OCI-LY7 (cell line): Measurements from ENCODE around the gene ZMYND8. TPM values are rescaled to one million over a fixed set of nuclear protein-coding genes. Genes with fewer than 3 reads are reported as not detected.

Source experiments
- BruUV-seq: library from RNA; stranded (reverse); fragments of 400-500 nt; replicated peaks from 2 replicates; lab custom pipeline; 2021; lab: Mats Ljungman, UMichigan
- CTCF ChIA-PET: fragments of 300-600 bp; sonication (Branson Sonifier 250); formaldehyde crosslinking; loops from one replicate; lab custom pipeline; 2022; ENCODE audit warnings: antibody characterized with exemption; ENCODE audit not compliant: unreplicated experiment; lab: Charles Lee
- POLR2A ChIA-PET: fragments of 300-600 bp; sonication (Branson Sonifier 250); formaldehyde crosslinking; loops from one replicate; lab custom pipeline; 2022; ENCODE audit warnings: antibody characterized with exemption; lab: Charles Lee
- DNase-seq: peaks from one replicate; pipeline ENCODE4 v3.0.0-alpha.2; 2015; ENCODE audit warnings: low spot score
- H2AFZ ChIP-seq: fragments of 200-600 bp; sonication (generic), shearing (Covaris generic); 2 replicates; pipeline ENCODE4 v1.6.1; 2014; ENCODE audit warnings: mild to moderate bottlenecking, antibody characterized with exemption, low read length, moderate library complexity
- H3K27ac ChIP-seq: fragments of 200-600 bp; sonication (generic); 2 replicates; pipeline ENCODE4 v1.5.1; 2014; ENCODE audit warnings: mixed run types, low read depth, mild to moderate bottlenecking, moderate library complexity, low read length, inconsistent platforms; ENCODE audit not compliant: poor library complexity, severe bottlenecking
- H3K36me3 ChIP-seq: fragments of 200-600 bp; sonication (generic); 2 replicates; pipeline ENCODE4 v1.6.1; 2014; ENCODE audit warnings: mild to moderate bottlenecking, antibody characterized with exemption, low read length, moderate library complexity, mixed read lengths; ENCODE audit not compliant: insufficient read depth
- H3K4me1 ChIP-seq: fragments of 200-600 bp; sonication (generic); 2 replicates; pipeline ENCODE4 v1.5.1; 2014; ENCODE audit warnings: mild to moderate bottlenecking, low read length; ENCODE audit not compliant: insufficient read depth, poor library complexity, severe bottlenecking
- H3K4me2 ChIP-seq: fragments of 200-600 bp; sonication (generic); 2 replicates; pipeline ENCODE4 v1.6.1; 2014; ENCODE audit warnings: mild to moderate bottlenecking, low read length
- H3K4me3 ChIP-seq: fragments of 200-600 bp; sonication (generic); 2 replicates; pipeline ENCODE4 v1.5.1; 2014; ENCODE audit warnings: mild to moderate bottlenecking, low read depth, low read length; ENCODE audit not compliant: poor library complexity, severe bottlenecking
- H3K79me2 ChIP-seq: fragments of 200-600 bp; sonication (generic); 2 replicates; pipeline ENCODE4 v1.6.1; 2016; ENCODE audit warnings: low read depth, mild to moderate bottlenecking, low read length, moderate library complexity, mixed read lengths; ENCODE audit not compliant: insufficient read depth
- H3K9me2 ChIP-seq: fragments of 200-600 bp; sonication (generic); 2 replicates; pipeline ENCODE4 v1.6.1; 2016; ENCODE audit warnings: mild to moderate bottlenecking, low read length, mixed read lengths; ENCODE audit not compliant: insufficient read depth
- H3K9me3 ChIP-seq: fragments of 200-600 bp; sonication (generic); 2 replicates; pipeline ENCODE4 v1.6.1; 2014; ENCODE audit warnings: mild to moderate bottlenecking, mixed run types, low read length, mixed read lengths
- H4K20me1 ChIP-seq: fragments of 200-600 bp; sonication (generic); 2 replicates; pipeline ENCODE4 v1.6.1; 2014; ENCODE audit warnings: mild to moderate bottlenecking, antibody characterized with exemption, low read length, moderate library complexity, mixed read lengths; ENCODE audit not compliant: insufficient read depth
- EZH2phosphoT487 ChIP-seq: fragments of 200-600 bp; sonication (generic); IDR thresholded peaks from 2 replicates; pipeline ENCODE4 v1.6.1; 2018; ENCODE audit warnings: low read depth, borderline replicate concordance, mild to moderate bottlenecking, mixed run types, antibody characterized with exemption, low read length, moderate library complexity, mixed read lengths
- intact Hi-C: fragments of 100-400 bp; cut with micrococcal nuclease; formaldehyde crosslinking; loops from one replicate; pipeline ENCODE4 v1.10.0; 2022; ENCODE audit not compliant: unreplicated experiment
- total RNA-seq, 2 experiments: library from RNA; depleted of rRNA in 1 of 2; stranded (reverse); fragments of >200 nt in 1 of 2; shearing (Covaris generic) in 1 of 2; gene quantifications; 2 replicates each; pipeline ENCODE4 v1.2.3, GENCODE V29; 2014 to 2022
- TF ChIP-seq, protein P1 (sequence below): fragments of 200-600 bp; sonication (generic); conservative IDR thresholded peaks from 2 replicates; pipeline ENCODE4 v1.5.1; 2014; ENCODE audit warnings: mild to moderate bottlenecking, antibody characterized with exemption, low read length, moderate library complexity, mixed read lengths

ZMYND8 gene
- total RNA-seq, 2 experiments from 2014 or later: 30.4 to 69.1 TPM

DNA sequence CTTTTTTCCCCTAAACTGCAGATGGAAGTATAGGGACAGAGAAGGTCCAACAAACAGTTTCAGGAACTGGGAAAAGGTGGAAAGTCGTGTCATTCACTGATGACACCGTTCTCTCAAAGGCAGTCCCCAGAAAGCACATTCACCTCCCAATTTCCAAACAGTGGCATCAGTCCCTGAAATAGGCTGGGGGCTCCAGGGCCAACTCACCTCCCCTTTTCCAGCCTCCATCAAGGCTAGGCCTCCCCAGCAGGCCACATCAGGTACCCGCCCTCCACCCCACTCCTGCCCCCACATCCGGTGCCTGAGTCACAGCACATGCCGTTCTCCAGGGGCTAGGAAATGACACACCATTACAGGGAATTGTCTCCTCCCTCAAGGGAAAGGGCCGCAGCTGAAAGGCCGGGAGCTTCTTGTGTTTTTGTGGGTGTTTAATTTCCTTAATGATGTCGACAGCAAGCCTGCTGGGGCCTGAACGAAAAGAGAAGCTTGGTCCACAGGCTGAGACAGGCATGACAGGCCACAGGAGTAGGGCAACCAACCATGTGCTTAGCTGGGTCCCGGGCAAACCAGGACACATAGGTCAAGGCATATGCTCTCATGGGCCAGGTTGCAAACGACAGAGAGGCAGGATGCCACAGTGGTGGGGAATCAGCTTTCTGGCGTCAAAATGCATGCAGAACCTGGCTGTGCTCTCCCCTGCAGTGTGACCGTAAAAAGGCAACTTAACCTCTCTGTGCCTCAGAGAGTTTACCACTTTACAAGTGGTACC, 39.2 kb downstream of the ZMYND8 start:
- intact Hi-C loops: no loop called here
- H3K9me3 ChIP-seq: no peaks in the 10 kb centered on the region
- no peak for TF ChIP-seq EZH2phosphoT487
- TF ChIP-seq, protein P1, sequence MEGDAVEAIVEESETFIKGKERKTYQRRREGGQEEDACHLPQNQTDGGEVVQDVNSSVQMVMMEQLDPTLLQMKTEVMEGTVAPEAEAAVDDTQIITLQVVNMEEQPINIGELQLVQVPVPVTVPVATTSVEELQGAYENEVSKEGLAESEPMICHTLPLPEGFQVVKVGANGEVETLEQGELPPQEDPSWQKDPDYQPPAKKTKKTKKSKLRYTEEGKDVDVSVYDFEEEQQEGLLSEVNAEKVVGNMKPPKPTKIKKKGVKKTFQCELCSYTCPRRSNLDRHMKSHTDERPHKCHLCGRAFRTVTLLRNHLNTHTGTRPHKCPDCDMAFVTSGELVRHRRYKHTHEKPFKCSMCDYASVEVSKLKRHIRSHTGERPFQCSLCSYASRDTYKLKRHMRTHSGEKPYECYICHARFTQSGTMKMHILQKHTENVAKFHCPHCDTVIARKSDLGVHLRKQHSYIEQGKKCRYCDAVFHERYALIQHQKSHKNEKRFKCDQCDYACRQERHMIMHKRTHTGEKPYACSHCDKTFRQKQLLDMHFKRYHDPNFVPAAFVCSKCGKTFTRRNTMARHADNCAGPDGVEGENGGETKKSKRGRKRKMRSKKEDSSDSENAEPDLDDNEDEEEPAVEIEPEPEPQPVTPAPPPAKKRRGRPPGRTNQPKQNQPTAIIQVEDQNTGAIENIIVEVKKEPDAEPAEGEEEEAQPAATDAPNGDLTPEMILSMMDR: no peak
- H3K36me3 ChIP-seq: peaks cover 62% of the 10 kb centered on the region
- H3K4me2 ChIP-seq: peak overlapping the region; percentile 39
- peaks cover 20% of the 10 kb centered on the region for H3K4me1 ChIP-seq
- H3K9me2 ChIP-seq: no peaks in the 10 kb centered on the region
- H3K79me2 ChIP-seq: peaks cover 97% of the 10 kb centered on the region
- BruUV-seq: no TSS peak
- DNase-seq: peak; percentile 41
- H4K20me1 ChIP-seq: no peaks in the 10 kb centered on the region
- H3K27ac ChIP-seq: peak overlapping the region; percentile 23
- H3K4me3 ChIP-seq: no peak overlapping the region
- no peak overlapping the region for H2AFZ ChIP-seq
- POLR2A ChIA-PET: interaction anchor here (0.6 to 1.2 kb wide), 4 partner anchors 10 to 30 kb away, joined by 3 to 4 read pairs (median 3); no protein-coding TSS in a partner anchor
- CTCF ChIA-PET: no interaction called here

DNA sequence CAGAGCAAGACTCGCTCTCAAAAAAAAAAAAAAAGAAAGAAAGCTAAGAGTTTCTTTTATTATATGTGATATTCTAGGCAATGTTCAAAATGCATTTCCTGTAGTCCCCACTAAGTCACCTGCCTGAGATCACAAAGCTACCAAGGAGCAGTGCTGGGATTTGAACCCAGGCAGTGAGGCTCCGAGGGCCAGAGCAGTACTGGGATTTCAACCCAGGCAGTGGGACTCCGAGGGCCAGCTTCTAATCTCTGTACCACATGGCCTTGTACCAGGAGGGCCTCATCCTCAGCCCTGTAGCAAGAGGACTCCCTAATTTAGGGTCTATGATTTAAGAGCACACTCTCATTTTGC, 39.7 kb downstream of the ZMYND8 start:
- Histone ChIP-seq H3K79me2 (peaks cover 97% of the 10 kb centered on the region), H3K4me2 (peak overlapping the region; percentile 39), H4K20me1 (no peaks in the 10 kb centered on the region; the same call in 1 of the 2 replicates), H3K27ac (peak overlapping the region; percentile 23), H3K9me2 (no peaks in the 10 kb centered on the region), H2AFZ (no peak overlapping the region), H3K9me3 (no peaks in the 10 kb centered on the region), H3K4me3 (no peak overlapping the region), H3K36me3 (peaks cover 67% of the 10 kb centered on the region), H3K4me1 (peaks cover 20% of the 10 kb centered on the region)
- CTCF ChIA-PET: no interaction called here
- no peak for TF ChIP-seq EZH2phosphoT487
- TF ChIP-seq, protein P1: no peak
- BruUV-seq: no TSS peak
- intact Hi-C loops: no loop called here
- no peak for DNase-seq
- POLR2A ChIA-PET: interaction anchor here (0.7 to 1.2 kb wide), 4 partner anchors 10 to 187 kb away, joined by 3 to 7 read pairs (median 4); no protein-coding TSS in a partner anchor
